Ovary (tissue), 3 donors: ENCODE data around the gene DCLRE1C.

Source experiments
- CTCF ChIP-seq, 3 donors: fragments of 450-650 bp in 2 of 3; fragments of 200-600 bp in 1 of 3; IDR thresholded peaks; one replicate each; pipeline versions ENCODE4 v1.5.1 to v1.8.0; 2016 to 2022; ENCODE audit warnings: antibody characterized with exemption in 3 of 3, mild to moderate bottlenecking in 1 of 3
- EP300 ChIP-seq: sonication (generic); formaldehyde crosslinking; IDR thresholded peaks from one replicate; pipeline ENCODE4 v1.6.1; 2017; ENCODE audit warnings: antibody characterized with exemption
- donor health status: DM: no; HTN: no; CAD: no.

- TF ChIP-seq CTCF (IDR thresholded peaks at IDR 0.05): no peak
- no peak for TF ChIP-seq EP300
These were observed 94.9 kb downstream of the DCLRE1C start for GRCh38 chr10:14859043-14859442.
